T47D (cell line): Measurements from ENCODE around the gene TBCK.
A peak's percentile ranks its signal among the peaks of the same experiment; 100 is the strongest.

Source experiments
- DNase-seq, 2 experiments: peaks; one replicate each; pipeline versions ENCODE4 v3.0.0 to v3.0.0-alpha.2; 2011 to 2012; ENCODE audit warnings: low read depth in 1 of 2, low spot score in 1 of 2
- JUND ChIP-seq: IDR thresholded peaks from 2 replicates; pipeline ENCODE4 v1.6.1; 2012; ENCODE audit warnings: low read depth
- in situ Hi-C: cut with HindIII; loops from 2 replicates; pipeline ENCODE4 v1.10.0; 2016; ENCODE audit warnings: low sequenced_read_pairs, low pct_unique_long_range_greater_than_20kb

The TBCK gene

DNA sequence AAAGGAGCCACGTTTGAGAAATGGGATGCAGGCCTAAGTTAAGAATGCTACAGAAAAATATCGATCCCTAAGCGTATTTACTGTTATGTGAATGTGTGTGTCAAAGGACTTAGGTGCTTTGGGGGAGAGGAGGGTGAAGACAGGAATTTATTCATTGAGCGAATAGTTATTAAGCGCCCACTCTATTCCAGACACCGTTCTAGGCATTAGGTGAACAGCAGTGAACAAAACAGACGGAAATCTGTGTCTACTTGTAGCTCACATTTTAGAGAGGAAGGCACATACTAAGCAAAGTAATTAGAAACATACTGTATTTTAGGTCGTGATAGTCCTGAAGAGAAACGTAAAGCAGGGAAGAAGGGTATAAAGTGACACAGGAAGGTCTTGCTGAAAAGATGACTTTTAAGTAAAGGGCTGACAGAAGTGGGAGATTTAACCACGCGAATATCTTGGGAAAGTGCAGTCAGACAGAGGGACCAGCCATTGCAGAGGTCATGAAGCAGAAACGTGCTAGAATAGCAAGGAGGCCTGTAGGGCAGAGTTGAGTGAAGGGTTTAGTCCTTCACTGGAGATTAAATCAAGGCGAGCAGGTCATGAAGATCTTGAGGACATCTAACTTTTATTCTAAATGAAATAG is 882 bp upstream of the TBCK start:
- no peak for TF ChIP-seq JUND
- no peak for DNase-seq
- in situ Hi-C loops = no loop called here

DNA sequence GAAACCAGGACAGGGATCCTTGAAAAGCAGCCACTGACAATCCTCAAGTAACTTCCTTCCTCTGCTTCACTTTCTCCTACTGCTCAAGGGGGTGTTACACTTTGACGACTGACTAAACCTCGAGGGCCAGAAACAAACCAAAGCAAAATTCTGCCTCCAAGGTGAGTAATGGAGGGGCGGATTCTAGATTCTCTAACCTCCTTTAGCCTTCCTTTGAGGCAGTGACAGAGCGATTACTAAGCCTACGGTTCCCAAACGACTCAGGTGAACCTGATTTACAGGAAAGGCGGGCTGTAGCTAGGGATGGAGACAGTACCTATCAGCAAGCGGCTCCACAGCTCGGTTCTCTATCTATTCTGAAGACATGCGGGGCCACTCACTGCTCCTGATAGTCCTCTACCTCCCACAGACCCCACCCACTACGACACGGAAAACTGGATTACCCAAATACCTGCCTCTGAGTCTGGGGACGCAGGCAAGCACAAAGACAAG is 487 bp downstream of the TBCK start:
- peak in 1 of 2 experiments; percentile 74 for DNase-seq
- in situ Hi-C loops = no loop called here
- no peak for TF ChIP-seq JUND

DNA sequence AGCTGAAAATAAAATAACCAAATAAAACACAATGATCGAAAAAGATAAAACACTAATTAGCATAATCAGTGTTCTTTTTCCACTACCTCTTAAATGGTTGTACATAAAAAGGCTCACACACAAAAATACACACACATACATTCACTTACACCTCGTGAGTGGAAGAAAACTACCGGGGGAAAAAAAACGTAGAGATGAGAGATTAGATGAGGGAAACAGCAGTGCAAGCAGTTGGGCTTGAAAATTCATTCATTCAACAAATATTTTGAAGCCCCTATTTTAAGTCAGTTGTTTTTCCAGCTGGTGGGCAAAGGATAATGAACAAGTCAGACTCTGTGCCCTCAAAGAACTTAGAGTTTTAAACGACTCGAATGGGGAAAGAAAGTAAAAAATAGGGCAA is 1.0 kb downstream of the TBCK start:
- DNase-seq = no peak
- in situ Hi-C loops = no loop called here
- TF ChIP-seq JUND = no peak

DNA sequence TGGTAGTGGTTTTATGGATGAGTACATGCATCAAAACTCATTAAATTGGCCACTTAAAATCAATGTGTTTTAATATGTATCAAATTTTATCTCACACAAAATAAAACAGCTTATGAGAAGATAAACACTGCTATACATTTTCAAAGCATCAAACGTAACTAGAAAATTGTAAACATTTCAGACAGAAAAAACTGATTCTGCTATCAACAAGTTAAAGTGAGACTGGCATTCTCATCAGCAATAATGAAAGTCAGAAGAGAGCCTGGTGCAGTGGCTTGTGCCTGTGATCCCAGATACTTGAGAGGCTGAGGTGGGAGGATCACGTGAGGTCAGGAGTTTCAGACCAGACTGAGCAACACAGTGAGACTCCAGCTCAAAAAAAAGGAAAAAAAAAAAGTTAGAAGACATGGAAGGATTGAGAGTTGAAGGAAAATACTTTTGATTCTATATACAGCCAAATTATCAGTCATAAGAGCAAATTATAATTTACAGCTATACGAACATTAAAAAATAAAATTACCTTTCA is 2.9 kb downstream of the TBCK start:
- in situ Hi-C loops = no loop called here
- DNase-seq = no peak
- TF ChIP-seq JUND = no peak

DNA sequence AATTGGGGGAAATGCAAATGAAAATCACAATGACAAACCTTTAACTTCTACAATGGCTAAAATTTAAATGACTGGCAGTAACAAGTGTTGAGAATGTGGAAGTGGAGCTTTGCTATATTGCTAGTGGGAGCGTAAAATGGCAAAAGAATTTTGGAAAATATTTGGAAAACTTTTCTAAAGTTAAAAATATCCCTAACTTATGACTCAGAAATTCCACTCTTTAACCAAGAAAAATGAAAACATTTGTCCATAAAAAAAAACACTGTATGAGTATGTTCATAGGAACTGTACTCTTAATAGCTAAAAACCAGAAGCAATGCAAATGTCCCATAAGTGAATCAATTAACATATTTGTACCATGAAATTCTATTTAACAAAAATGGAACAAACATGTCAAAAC is 3.6 kb downstream of the TBCK start:
- in situ Hi-C loops = no loop called here
- DNase-seq = no peak
- no peak for TF ChIP-seq JUND

DNA sequence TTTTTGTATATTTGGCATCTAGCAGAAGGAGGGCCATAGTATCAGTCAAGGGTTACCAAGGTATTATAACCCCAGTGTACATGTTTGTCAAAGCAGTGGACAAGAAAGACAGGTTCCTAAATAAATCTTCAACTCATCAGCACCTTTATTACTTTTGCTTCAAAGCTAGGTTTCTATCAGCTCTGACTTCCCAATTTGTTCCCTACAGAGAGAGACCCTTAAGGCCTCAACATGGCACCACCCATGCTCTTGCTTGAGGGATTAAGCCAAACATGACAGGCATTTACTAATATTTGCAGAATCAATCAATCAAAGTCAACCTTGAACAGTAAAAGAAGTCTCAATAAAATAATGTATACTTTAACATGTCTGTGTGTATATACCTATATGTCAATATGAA is 9.4 kb downstream of the TBCK start:
- TF ChIP-seq JUND = no peak
- in situ Hi-C loops = no loop called here
- no peak for DNase-seq

DNA sequence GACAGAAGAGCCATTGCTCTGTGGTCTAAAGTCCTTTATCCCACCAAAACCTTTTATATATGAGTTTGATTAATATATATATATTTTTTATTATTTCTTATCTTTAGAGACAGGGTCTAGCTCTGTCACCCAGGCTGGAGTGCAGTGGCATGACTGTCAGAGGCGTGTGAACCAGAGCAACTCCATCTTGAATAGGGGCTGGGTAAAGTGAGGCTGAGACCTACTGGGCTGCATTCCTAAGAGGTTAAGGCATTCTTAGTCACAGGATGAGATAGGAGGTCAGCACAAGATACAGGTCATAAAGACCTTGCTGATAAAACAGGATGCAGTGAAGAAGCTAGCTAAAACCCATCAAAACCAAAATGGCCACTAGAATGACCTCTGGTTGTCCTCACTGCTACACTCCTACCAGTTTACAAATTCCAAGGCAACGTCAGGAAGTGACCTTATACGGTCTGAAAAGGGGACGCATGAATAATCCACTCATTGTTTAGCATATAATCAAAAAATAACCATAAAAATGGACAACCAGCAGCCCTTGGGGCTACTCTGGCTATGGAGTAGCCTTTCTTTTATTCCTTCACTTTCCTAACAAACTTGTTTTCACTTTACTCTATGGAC is 10.5 kb downstream of the TBCK start:
- in situ Hi-C loops = no loop called here
- no peak for TF ChIP-seq JUND
- DNase-seq = no peak

DNA sequence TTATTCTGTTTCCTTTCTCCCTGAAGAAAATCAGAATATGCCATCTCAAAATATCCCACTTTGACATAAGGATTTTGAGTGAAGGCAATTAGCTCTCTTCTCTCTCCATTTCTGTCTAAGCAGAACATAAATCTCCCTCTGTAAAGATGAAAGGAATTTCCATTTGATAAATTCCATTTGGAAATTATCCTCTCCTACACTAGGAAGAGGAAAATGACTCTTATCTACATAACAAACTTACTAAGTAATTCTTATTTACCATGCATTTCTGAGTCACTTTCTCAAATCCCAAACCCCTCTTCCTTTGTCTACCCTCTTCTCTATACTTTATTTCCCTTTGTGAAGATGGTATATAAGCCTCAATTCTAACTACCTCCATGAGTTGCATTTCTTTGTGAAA is 11.4 kb downstream of the TBCK start:
- DNase-seq = no peak
- in situ Hi-C loops = no loop called here
- no peak for TF ChIP-seq JUND

DNA sequence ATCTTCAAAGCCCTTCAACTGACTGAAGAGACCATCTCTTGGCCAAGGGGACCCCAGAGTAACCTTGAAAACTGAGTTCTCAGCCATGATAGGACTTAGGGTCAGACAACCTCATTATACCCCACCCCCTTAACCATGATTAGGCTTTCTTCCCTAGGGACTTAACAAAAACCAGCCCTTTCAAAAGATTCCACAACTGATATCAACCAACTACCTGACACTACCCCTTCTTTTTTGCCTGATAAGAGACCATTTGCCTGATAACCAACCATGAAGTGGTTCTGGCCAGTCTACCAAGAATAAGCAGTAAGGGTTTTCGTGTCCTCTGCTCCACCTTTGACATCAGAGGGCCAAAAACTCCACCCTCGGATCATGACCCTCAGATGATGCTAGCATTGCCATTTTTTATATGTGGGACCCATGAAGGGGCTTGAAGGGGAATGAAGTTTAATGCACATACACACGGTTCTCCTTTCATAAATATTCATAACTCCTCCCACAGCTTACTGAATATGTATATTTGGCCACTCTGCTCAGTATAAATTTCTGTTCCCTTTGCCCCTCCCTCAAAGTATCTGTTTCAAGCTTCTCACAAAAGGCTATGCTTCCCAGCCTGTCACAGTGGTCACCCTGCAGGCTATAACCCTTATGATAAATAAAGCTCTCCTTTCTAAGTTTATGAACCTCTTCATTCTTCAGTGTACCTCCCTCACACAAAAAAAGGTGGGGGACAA is 12.3 kb downstream of the TBCK start:
- in situ Hi-C loops = no loop called here
- no peak for DNase-seq
- no peak for TF ChIP-seq JUND

GRCh38 chr4:106302062-106302438 is 14.0 kb downstream of the TBCK start:
- TF ChIP-seq JUND = no peak
- in situ Hi-C loops = no loop called here
- no peak for DNase-seq

DNA sequence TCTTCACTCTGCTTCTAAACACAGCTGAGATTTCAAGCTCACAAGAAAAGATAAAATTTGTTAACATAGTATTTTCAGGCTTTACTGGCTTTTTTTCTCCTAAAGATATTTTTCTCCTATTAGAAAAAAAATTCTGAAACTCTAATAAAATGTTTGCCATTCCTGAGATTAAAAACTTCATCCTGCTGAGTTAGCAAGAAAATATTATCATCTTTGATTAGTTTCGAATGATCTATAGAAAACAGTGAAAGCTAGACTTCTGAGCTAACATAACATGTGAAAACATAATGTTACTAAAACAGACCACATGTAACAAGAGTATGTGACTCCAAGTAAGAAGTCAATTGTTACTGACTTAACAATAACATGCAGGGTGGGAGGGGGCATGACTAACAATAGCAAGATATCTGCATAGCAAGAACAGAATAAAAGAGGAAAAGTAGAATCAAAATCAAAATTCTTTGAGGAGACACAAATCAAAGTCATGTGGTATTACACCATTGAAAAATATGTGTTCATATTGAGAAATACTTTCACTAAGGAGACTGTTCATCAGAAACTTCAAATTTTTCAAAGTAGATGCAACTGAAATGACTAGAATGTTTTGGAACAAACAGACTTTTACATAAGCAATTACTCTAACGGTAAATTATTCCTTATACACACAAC is 14.5 kb downstream of the TBCK start:
- no peak for DNase-seq
- TF ChIP-seq JUND = no peak
- in situ Hi-C loops = no loop called here

GRCh38 chr4:106299977-106300376 is 16.0 kb downstream of the TBCK start:
- DNase-seq = no peak
- no peak for TF ChIP-seq JUND
- in situ Hi-C loops = no loop called here
